Measurements from ENCODE around the gene PTPRS.
"Not testable (repeated sequence)": the region's sequence is repeated elsewhere in the genome, so short reads cannot be mapped to it uniquely, and the experiment has no call there.

PTPRS gene

DNA sequence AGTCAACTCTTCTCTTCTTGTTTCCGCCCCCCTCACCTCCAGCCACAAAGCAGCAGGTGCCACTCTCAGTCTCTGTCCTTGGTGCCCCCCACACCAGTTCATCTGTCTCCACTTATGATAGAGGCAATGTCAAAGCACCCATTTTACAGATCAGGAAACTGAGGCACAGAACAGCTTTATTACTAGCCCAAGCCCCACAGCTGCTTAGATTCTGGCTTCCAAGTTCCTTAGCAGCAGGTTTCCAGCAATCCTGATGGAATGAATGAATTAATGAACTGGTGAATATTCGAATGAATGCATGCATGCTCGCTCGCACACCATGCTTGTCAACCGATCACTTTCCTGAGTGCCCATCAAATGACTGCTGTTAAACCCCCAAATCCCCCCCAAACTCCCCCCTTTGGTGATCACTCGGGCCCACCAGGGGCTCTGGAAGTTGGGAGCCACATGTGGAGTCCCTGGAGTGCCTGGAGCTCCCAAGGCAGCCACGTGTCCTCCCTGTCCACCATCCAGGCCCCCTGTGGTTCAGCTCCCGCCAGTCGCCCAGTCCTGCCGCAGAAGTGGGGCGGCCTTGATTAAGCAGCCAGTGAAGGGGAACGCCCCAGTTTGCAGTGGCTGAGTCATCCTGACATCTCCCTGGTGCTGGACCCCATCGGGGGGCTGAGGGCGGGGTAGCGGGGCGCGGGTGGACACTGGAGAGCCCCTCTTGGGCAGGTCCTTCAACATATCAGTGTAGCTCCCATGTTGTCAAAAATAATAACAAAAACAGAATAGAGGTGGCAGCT lies 6.8 kb downstream of the PTPRS start:
- no peak for DNase-seq (ENCODE audit: low read depth)

DNA sequence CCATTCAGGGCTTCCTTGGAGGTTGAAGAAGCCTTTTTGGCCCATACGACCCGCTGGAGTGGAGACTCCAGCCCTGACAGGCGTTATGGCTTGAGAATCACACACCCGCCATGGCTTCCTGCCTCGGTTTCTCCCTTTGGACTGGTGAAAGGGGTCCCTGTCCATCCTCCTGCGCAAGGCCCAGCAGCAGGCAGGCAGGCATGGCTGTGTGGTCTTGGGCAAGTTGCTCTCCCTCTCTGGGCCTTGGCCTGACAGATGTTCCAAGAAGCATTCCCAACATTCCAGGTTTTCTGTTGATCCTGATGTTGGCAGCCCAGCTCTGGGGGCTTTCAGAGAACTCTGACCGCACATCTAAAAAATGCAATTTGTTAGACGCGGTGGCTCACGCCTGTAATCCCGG lies 8.1 kb downstream of the PTPRS start:
- DNase-seq (ENCODE audit: low read depth) = no peak

DNA sequence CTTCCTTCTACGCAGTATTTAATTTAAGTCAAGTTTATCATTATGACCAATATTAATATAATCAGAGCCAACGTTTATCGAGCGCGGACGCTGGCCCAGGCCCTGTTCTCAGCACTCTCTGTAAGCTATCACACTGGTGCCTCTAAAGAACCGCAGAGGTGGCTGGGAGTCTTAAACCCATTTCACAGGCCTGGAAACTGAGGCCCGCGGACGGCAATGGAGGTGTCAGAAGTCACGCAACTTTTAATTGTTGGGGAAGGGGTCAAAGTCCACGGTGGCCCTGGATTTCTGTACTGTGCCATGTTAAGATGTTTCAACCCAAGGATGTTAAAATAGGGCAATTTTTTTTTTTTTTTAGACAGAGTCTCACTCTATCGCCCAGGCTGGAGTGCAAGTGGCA lies 8.8 kb downstream of the PTPRS start:
- DNase-seq (ENCODE audit: low read depth) = no peak

DNA sequence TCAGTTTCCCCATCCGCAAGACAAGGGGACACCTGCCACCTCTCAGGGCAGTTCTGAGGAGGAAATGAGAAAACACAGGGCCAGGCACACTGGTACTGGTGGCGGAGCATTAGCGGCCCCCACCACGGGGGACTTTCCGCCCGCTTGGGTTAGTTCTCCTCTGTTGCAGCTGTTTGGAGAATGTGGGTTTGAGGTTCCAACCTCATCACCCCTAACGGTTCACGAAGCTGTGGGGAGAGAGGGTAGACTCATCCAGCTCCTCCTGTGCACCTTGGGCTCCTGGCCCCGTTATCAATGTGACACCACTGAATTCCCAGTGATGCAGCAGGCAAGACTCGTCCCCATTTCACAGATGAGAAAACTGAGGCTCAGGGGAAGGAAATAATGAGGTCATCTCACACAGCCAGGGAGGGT lies 10.3 kb downstream of the PTPRS start:
- no peak for DNase-seq (ENCODE audit: low read depth)

DNA sequence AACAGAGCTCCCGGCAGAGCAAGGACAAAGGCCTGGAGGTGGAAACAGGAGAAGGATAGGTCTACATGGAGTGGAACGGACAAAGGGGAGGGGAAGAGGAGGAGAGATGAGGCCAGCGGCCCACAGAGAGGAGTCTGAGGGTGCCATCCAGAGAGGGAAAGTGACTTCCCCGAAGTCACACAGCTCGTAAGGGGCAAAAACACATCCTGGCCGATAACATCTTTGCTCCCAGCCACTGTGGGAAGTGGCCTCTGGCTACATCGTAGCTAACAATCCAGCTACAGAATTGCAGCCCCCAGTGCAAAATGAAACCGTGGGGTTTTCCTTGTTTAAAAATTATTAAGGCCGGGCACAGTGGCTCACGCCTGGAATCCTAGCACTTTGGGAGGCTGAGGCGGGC lies 11.5 kb downstream of the PTPRS start:
- no peak for DNase-seq (ENCODE audit: low read depth)

DNA sequence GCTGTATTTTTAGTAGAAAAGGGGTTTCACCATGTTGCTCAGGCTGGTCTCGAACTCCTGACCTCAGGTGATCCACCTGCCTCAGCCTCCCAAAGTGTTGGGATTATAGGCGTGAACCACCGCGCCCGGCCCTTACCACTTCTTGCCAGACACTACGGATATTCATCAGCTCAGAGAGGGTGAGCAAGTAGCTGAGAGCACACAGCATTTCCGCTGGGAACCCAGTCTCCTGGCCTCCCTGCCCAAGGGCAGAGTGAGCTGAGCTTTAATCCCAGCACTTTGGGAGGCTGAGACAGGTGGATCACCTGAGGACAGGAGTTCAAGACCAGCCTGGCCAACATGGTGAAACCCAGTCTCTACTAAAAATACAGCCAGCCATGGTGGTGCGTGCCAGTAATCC lies 12.2 kb downstream of the PTPRS start:
- DNase-seq (ENCODE audit: low read depth) = not testable (repeated sequence)

DNA sequence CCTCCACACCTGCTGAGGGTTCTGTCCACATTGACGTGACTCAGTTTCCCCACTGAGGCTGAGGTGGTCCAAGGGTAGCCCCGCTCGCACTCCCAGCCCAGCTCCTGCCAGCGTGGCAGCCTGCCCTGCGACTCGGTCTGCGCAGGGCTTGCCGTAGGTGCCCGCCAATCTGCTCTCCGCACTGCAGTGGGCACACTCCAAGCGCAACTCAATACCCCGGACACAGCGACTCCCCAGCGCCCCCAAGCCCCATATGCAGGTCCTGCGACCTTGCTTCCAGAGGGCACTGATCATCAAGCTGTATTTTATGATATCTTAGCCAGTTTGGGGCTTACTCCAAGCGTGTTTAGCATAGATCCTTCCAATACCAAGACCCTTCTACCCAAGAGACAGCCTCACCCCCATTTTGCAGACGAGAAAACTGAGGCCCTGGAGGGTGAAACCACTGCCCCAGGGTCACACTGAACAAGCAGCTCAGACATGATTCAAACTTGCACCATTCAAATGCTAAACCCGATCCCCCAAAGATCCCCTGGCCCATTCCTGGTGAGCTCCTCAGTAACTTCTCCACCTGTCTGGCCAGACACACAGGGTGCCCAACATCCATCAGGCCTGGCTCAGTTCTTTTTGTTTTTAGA lies 13.5 kb downstream of the PTPRS start:
- no peak for DNase-seq (ENCODE audit: low read depth)

DNA sequence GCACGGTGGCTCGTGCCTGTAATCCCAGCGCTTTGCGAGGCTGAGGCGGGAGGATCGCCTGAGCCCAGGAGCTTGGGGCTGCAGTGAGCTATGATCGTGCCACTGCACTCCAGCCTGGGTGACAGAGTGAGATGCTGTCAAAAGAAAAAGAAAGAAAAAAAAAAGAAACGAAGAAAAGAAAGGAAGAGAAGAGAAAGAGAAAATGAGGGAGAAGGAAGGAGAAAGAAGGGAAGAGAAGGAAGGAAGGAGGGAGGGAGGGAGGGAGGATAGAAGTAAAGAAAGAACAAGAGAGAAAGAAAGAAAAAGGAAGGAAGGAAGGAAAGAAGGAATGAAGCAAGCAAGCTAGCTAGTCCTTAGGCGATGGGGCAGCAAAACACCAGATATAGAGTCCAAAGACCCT lies 14.1 kb downstream of the PTPRS start:
- no peak for DNase-seq (ENCODE audit: low read depth)

DNA sequence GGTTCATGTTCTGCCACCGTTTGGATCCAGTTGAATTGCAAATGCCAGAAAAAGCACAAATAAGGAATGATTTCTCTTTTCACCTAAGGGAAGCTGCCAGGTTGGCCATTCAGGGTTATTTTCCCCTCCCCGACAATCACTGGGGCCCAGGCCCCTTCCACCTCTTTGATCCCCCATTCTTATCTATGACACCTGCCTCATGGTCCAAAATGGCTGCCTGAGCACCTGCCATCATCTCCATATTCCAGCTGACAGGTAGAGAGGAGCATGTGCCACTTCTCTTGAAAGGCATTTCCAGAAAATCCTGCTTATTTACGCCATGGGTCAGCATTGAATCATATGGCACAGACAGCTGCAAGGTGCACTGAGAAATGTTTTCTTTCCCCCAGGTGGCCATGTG lies 15.7 kb downstream of the PTPRS start:
- DNase-seq (ENCODE audit: low read depth) = no peak

DNA sequence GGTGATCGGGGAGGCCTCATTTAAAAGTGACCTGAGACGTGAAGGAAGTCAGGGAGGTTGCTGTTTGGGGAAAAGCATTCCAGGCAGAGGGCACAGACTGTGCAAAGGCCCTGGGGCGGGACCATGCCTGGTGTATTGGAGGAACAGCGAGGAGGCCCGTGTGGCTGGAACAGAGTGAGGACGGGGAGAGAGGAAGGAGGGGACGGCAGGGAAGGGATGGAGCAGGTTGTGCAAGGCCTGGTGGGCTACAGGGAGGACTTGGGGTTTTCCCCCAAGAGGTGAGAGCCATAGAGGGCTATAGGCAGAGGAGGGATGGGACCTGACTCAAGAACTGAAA lies 17.2 kb downstream of the PTPRS start:
- no peak for DNase-seq (ENCODE audit: low read depth)

DNA sequence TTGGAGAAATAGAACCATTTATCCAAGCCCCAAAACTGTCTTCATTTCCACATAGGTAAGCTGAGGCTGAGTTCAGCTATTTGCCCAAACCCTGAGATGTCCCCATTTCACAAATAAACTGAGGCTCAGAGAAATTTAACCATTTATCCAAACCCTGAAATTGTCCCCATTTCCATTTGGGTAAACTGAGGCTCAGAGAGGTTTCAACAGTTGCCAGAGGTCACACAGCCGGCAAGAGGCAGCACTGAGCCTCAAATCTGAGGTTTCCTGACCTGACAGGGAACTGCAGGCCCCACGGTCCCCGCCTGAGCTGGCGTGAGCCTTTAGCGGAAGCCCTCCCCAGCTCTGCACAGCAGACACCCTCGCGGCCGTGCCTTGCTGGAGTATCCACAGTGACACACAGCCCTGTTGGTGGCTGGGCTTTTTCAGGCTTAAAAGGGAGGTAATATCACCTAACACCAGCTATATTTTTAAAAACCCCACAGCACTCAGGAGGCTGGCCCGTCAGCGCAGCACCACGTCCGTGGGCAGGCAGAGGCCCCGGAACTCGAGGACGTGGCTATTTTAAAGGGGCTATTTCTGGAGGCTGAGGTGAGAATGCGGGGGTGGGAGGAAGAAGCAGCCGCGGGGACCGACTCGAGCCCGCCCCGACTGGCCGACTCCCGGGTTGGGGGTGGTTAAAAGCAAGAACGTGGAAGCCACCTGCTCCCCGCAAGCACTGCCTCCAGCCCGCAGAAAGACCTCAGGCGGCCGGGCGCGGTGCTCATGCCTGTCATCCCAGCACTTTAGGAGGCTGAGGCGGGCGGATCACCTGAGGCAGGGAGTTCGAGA lies 18.5 kb downstream of the PTPRS start:
- DNase-seq (ENCODE audit: low read depth) = no peak

DNA sequence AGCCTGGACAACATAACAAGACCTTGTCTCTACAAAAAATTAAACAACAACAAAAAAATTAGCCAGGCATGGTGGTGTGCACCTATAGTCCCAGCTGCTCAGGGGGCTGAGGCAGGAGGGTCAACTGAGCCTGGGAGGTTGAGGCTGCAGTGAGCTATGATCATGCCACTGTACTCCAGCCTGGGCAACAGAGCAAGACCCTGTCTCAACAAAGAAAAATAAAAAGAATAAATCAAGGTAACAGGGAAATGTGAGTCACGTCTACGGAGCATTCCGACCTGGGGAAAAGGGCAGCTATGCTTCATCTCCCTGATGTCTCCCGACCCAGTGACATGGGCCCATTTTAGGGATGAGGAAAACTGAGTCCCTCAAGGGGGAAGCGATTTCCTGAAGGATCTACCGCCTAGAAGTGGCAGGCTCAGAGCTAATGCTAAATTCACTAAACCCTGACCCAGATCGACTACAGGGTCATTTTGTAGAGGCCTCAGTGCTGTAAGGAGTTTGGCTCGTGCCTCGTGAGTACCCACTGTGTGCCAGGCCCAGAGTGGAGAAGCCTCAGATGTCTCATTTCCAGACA lies 19.5 kb downstream of the PTPRS start:
- no peak for DNase-seq (ENCODE audit: low read depth)

DNA sequence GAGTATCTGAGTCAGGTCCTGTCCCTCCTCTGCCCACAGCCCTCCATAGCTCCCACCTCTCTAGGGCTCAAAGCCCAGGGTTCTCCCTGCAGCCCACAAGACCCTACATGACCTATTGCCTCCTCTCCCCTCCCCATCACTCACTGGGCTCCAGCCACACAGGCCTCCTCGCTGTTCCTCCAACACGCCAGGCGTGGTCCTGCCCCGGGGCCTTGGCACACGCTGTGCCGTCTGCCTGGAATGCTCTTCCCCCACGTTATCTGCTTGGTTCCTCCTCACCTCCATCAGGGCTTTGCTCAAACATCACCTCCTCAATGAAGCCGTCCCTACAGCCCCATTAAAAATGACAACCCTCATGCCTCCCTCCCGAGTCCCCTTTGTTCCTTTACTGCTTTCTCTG lies 21.1 kb downstream of the PTPRS start:
- DNase-seq (ENCODE audit: low read depth) = no peak

DNA sequence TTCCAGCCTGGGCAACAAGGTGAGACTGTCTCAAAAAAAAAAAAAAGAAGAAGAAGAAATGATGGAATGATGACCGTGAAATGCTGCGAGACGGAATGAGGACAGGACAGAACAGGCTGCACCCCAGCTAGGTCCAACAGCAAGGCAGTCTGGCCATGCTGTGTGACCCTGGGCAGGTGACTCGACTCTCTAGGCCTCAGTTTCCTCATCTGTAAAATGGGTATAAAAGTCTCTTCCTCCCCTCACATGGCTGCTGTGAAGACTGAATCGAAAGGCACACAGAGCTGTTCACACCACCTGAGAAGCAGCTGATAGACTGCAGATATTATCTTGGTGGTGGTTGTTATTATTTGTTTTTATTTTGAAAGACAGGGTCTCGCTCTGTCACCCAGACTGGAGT lies 22.3 kb downstream of the PTPRS start:
- DNase-seq (ENCODE audit: low read depth) = no peak

DNA sequence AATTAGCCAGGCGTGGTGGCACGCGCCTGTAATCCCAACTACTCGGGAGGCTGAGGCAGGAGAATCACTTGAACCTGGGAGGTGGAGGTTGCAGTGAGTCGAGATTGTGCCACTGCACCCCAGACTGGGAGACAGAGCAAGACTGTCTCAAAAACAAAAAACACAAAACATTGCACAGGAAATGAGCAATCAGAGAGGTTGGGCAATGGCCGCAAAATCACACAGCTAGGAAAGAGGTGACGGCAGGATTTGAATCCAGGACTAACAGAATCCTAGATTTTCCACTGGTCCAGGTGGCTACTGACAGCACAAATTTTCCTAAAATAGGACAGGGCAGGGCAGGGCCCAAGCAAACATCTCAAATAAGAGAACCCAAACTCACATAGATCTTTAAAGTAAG lies 23.3 kb downstream of the PTPRS start:
- no peak for DNase-seq (ENCODE audit: low read depth)

DNA sequence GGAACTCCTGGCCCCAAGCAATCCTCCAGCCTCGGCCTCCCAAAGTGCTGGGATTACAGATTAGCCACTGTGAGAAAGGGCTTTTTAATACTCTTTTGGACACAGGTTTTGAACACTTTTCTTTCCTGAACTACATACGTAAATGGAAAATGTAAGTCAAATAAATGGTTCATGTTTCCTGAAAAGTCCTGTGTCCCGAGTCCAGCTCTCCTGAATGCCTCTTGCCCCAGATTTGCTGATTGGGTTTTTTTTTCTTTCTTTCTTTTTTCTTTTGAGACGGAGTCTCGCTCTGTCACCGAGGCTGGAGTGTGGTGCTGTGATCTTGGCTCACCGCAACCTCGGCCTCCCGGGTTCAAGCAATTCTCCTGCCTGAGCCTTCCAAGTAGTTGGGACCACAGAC lies 24.5 kb downstream of the PTPRS start:
- no peak for DNase-seq (ENCODE audit: low read depth)

DNA sequence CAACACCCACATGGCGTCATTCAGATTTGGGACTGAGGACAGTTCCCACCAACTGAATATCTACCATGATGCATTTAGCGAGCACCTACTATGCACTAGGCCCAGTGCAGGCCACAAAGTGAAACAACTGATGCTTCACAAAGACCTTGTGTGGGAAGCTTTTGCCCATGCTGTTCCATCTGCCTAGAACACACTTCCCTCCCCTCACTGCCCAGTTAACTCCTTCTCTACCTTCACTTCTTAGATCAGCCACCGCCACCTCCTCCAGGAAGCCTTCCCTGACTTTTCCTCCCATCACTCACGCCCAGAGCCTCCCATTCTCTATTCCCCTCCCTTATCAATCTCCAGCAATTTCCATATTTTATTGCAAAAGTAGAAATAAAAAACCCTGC lies 25.7 kb downstream of the PTPRS start:
- DNase-seq (ENCODE audit: low read depth) = no peak

DNA sequence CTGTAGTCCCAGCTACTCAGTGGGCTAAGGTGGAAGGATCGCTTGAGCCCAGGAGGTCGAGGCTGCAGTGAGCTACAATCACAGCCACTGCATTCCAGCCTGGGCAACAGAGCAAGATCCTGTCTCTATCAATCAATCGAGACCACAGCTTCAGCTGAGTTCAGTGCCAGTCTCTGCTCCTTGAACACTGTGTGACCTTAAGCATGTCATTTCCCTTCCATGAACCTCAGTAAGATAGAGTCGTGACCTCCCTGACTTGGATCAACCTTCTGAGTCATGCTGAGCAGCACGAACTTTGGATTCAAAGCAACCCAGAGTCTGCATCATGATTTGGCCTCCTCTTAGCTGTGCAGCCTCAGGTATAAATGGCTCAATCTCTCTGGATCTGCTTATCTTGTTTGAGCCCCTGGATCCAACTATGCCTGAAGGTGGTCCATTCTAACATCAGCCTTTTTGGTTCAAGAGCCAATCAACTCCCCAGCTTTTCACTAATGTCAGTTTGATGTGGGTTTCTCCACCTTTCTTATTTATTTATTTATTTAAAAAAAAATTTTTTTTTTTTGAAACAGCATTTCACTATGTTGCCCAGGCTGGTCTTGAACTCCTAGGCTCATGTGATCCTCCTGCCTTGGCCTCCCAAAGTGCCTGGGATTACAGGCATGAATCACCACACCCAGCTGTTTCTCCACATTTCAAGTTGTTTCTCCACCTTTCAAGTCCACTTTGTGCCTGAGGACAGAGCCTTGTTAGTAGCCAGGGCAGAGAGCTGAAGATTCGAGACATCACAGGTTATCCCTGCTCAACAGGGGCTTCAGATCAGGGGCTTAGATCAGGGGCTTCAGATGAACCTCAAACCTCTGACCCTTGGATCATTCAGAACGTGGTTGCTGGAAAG lies 26.4 kb downstream of the PTPRS start:
- no peak for DNase-seq (ENCODE audit: low read depth)

DNA sequence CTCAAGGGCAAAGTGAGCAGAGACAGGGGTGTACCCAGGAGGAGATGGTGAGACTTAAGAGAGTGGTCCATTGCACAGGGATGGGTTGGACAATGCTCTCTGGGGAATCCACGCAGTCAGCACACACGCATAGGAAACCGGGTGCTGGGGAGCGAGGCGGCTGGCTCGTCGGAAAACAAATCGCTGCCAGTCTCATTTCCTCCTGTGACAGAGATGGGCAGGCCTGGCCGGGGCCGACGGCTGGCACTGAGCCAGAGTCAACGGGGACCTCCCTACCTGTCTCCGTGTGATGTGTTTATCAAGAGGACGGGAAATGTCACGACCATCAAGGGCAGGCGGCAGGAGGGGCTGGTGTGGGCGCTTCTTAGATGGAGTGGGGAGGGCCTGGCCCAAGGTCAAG lies 27.3 kb downstream of the PTPRS start:
- DNase-seq (ENCODE audit: low read depth) = no peak

DNA sequence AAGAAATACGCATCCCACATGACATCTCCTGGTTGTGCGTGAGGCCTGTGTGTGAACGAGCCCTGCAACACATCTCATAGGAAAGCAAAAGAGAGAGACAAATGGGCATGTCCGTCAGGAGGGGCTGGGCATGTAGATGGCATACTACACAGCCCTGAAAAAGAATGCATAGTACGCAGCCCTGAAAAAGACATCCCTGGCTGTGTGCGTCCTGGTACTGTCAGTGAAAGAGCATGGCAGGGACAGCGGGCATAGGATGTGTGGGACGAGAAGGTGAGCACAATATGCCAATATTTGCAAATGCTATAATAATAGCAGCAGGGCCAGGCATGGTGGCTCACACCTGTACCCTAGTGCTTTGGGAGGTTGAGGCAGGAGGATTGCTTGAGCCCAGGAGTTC lies 28.6 kb downstream of the PTPRS start:
- no peak for DNase-seq (ENCODE audit: low read depth)

DNA sequence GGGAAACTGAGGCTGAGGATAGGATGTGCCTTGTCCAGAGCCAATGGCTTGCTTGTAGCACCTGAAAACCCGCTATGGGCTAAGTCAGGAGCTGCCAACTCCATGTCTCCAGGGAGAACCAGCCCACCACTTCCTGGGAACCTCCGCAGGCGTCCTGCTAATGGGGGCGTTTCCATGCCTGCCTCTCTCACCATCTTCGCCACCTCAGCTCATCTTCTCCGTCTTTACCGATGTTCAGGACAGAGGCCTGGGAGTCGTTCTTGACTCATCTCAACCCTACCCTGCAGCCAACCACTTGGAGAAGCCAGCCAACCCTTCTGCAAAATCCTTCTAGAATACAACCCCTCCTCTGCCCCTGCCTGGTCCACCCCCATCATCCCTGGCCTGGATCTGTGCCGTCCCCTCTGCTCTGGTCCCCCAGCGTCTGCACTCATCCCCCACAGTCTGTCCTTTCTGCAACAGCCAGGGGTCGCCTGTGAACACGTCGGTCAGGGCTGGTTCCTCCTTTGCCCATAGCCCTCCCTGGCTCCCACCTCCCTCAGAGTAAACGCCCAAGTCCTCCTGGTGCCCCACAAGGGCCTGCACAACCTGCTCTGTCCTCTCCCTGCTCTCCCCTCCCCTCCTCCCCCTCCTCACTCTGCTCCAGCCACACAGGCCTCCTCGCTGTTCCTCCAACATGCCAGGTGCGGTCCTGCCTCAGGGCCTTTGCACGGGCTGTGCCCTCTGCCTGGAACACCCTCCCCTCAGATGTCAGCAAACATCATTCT lies 31.0 kb downstream of the PTPRS start:
- DNase-seq (ENCODE audit: low read depth) = no peak
